Progenitor cell of endocrine pancreas (in vitro differentiated cells): ENCODE results near the gene ABCG1. TPM values are rescaled to one million over a fixed set of nuclear protein-coding genes. Genes with fewer than 3 reads are reported as not detected.
A peak's percentile ranks its signal among the peaks of the same experiment; 100 is the strongest.

ENCODE experiments used
- DNase-seq: peaks from one replicate; pipeline ENCODE4 v3.0.0; 2021; ENCODE audit warnings: low spot score; ENCODE audit not compliant: unreplicated experiment
- H3K27ac Mint-ChIP-seq: 2 replicates; pipeline ENCODE4 v1.8.0; 2021; ENCODE audit warnings: mild to moderate bottlenecking, moderate library complexity, mixed read lengths
- H3K27me3 Mint-ChIP-seq: 2 replicates; pipeline ENCODE4 v1.8.0; 2021; ENCODE audit warnings: mixed read lengths
- H3K36me3 Mint-ChIP-seq: 2 replicates; pipeline ENCODE4 v1.8.0; 2022; ENCODE audit warnings: mixed read lengths; ENCODE audit not compliant: insufficient read depth
- H3K4me1 Mint-ChIP-seq: 2 replicates; pipeline ENCODE4 v1.8.0; 2021; ENCODE audit warnings: low read depth, mixed read lengths
- H3K4me3 Mint-ChIP-seq: 2 replicates; pipeline ENCODE4 v1.8.0; 2021; ENCODE audit warnings: low read depth, mild to moderate bottlenecking, moderate library complexity, mixed read lengths
- H3K9me3 Mint-ChIP-seq: 2 replicates; pipeline ENCODE4 v1.8.0; 2021; ENCODE audit warnings: low read depth, mixed read lengths
- CTCF ChIP-seq: fragments of 200-600 bp; sonication (generic); IDR thresholded peaks from one replicate; pipeline ENCODE4 v1.5.0; 2021; ENCODE audit warnings: antibody characterized with exemption, mild to moderate bottlenecking; ENCODE audit not compliant: unreplicated experiment
- total RNA-seq: library from RNA; stranded (reverse); gene quantifications from 2 replicates; pipeline ENCODE4 v1.2.1, GENCODE V29; 2021

The ABCG1 gene
- total RNA-seq, 1 donor from 2014 or later, result 4.6 TPM

- H3K27ac Mint-ChIP-seq, result no peak overlapping the region
- H3K27me3 Mint-ChIP-seq, result peaks cover 48% of the 10 kb centered on the region
- no peak for TF ChIP-seq CTCF
- H3K36me3 Mint-ChIP-seq, result no peaks in the 10 kb centered on the region
- H3K9me3 Mint-ChIP-seq, result no peaks in the 10 kb centered on the region
- no peak for DNase-seq
- peaks cover 1% of the 10 kb centered on the region for H3K4me1 Mint-ChIP-seq
- no peak overlapping the region for H3K4me3 Mint-ChIP-seq
These were observed 36.9 kb downstream of the ABCG1 start for GRCh38 chr21:42255825-42256224.

GRCh38 chr21:42256316-42256715, 37.4 kb downstream of the ABCG1 start:
- no peak for TF ChIP-seq CTCF
- Mint-ChIP-seq H3K4me1 (peaks cover 3% of the 10 kb centered on the region), H3K27me3 (peaks cover 45% of the 10 kb centered on the region), H3K9me3 (no peaks in the 10 kb centered on the region), H3K36me3 (no peaks in the 10 kb centered on the region), H3K4me3 (no peak overlapping the region), H3K27ac (no peak overlapping the region)
- DNase-seq, result no peak

- DNase-seq, result no peak
- Mint-ChIP-seq H3K36me3 (no peaks in the 10 kb centered on the region), H3K9me3 (no peaks in the 10 kb centered on the region), H3K27ac (no peak overlapping the region), H3K4me3 (no peak overlapping the region), H3K4me1 (peaks cover 12% of the 10 kb centered on the region), H3K27me3 (peaks cover 41% of the 10 kb centered on the region)
- TF ChIP-seq CTCF, result no peak
These were observed 38.3 kb downstream of the ABCG1 start for GRCh38 chr21:42257091-42257765.

GRCh38 chr21:42258150-42258884, 39.4 kb downstream of the ABCG1 start:
- DNase-seq, result peak; percentile 62
- TF ChIP-seq CTCF, result peak; percentile 85
- H3K27ac Mint-ChIP-seq, result no peak overlapping the region
- peaks cover 19% of the 10 kb centered on the region for H3K4me1 Mint-ChIP-seq
- peaks cover 35% of the 10 kb centered on the region for H3K27me3 Mint-ChIP-seq
- H3K36me3 Mint-ChIP-seq, result no peaks in the 10 kb centered on the region
- H3K4me3 Mint-ChIP-seq, result no peak overlapping the region
- H3K9me3 Mint-ChIP-seq, result no peaks in the 10 kb centered on the region

- no peak for DNase-seq
- H3K4me3 Mint-ChIP-seq, result no peak overlapping the region
- no peak for TF ChIP-seq CTCF
- peaks cover 24% of the 10 kb centered on the region for H3K4me1 Mint-ChIP-seq
- peaks cover 30% of the 10 kb centered on the region for H3K27me3 Mint-ChIP-seq
- H3K36me3 Mint-ChIP-seq, result no peaks in the 10 kb centered on the region
- H3K27ac Mint-ChIP-seq, result no peak overlapping the region
- no peaks in the 10 kb centered on the region for H3K9me3 Mint-ChIP-seq
These were observed 40.0 kb downstream of the ABCG1 start for GRCh38 chr21:42258885-42259407.
